ENCODE measurements around the gene DOK5. TPM values are rescaled to one million over a fixed set of nuclear protein-coding genes. Genes with fewer than 3 reads are reported as not detected.

DOK5 gene
- total and polyA plus RNA-seq, 2 of the 4 experiments (the other 2 are of a cell fraction), result 2.8 to 3.9 TPM

DNA sequence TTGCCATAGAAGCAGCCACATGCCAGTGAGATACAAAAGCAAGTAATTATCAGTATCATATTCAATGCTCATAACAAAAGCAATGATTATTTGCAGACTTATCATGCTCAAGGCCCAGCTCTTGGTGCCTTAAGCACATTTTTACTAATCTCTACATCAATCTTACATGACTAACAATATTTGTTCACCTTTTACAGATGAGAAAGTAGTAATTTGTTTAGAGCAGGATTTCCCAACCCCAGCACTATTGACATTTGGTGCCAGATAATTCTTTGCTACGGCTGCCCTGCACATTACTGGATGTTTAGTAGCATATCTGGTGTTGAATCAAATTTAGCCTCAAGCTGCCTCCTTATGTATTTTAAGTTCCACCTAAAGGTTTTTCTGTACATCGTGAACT is 19.0 kb upstream of the DOK5 start:
- no peak overlapping the region for H4K5ac ChIP-seq (ENCODE audit: low read depth, low read length)
- H2AFZ ChIP-seq (replicated peaks; ENCODE audit: low read length, poor library complexity), result no peak overlapping the region
- 86% methylated on average over 1 of the region's 2 CpGs; no CpG with 5 or more reads in 1 of the 2 experiments for WGBS, 2 experiments (ENCODE audit: extremely low coverage in 2 of 2, insufficient read length in 1 of 2)
- H3K4me3 ChIP-seq (ENCODE audit: insufficient read depth, low read depth, low read length), result no peak overlapping the region
- H3K9ac ChIP-seq (ENCODE audit: low read depth, low read length), result no peak overlapping the region
- no peaks in the 10 kb centered on the region for H3K79me1 ChIP-seq (ENCODE audit: low read depth in 1 of 2, low read length in 2 of 2)
- no peaks in the 10 kb centered on the region for H3K27me3 ChIP-seq (ENCODE audit: control insufficient read depth, insufficient read depth, low read length)
- H3K23ac ChIP-seq (ENCODE audit: low read depth, low read length), result no peak overlapping the region
- H3K14ac ChIP-seq (replicated peaks; ENCODE audit: low read depth, low read length), result no peak overlapping the region
- H3K9me3 ChIP-seq (ENCODE audit: control insufficient read depth, insufficient read depth, low read length), result no peaks in the 10 kb centered on the region
- no peak for DNase-seq
- H2AK9ac ChIP-seq (replicated peaks; ENCODE audit: low read depth, low read length, poor library complexity), result no peak overlapping the region
- ATAC-seq (ENCODE audit: low read depth), result no peak
- H3K4ac ChIP-seq (ENCODE audit: low read depth, low read length), result no peak overlapping the region
- H2BK20ac ChIP-seq (ENCODE audit: low read depth, low read length), result no peak overlapping the region
- H2BK120ac ChIP-seq (ENCODE audit: low read depth, low read length), result no peak overlapping the region
- in situ Hi-C loops (cut with MboI; ENCODE audit: low sequenced_read_pairs), result no loop called here
- H3K9me1 ChIP-seq (ENCODE audit: insufficient read depth, low read length), result no peaks in the 10 kb centered on the region
- no peaks in the 10 kb centered on the region for H3K4me1 ChIP-seq (ENCODE audit: control insufficient read depth, insufficient read depth, low read length)
- POLR2A ChIA-PET (ENCODE audit: unreplicated experiment), result no interaction called here
- intact Hi-C loops (cut with micrococcal nuclease), result no loop called here
- no peak overlapping the region for H4K91ac ChIP-seq (ENCODE audit: insufficient read depth, low read depth, low read length)
- no peak overlapping the region for H3K4me2 ChIP-seq (ENCODE audit: low read depth, low read length)
- H2AK5ac ChIP-seq (ENCODE audit: low read depth, low read length), result no peak overlapping the region
- H3K18ac ChIP-seq (ENCODE audit: low read depth, low read length), result no peak overlapping the region
- H3K27ac ChIP-seq (ENCODE audit: insufficient read depth, low read length), result no peak overlapping the region
- no peak overlapping the region for H2BK15ac ChIP-seq (ENCODE audit: low read depth, low read length)
- TF ChIP-seq, protein P1, sequence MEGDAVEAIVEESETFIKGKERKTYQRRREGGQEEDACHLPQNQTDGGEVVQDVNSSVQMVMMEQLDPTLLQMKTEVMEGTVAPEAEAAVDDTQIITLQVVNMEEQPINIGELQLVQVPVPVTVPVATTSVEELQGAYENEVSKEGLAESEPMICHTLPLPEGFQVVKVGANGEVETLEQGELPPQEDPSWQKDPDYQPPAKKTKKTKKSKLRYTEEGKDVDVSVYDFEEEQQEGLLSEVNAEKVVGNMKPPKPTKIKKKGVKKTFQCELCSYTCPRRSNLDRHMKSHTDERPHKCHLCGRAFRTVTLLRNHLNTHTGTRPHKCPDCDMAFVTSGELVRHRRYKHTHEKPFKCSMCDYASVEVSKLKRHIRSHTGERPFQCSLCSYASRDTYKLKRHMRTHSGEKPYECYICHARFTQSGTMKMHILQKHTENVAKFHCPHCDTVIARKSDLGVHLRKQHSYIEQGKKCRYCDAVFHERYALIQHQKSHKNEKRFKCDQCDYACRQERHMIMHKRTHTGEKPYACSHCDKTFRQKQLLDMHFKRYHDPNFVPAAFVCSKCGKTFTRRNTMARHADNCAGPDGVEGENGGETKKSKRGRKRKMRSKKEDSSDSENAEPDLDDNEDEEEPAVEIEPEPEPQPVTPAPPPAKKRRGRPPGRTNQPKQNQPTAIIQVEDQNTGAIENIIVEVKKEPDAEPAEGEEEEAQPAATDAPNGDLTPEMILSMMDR (conservative IDR thresholded peaks at IDR 0.05; ENCODE audit: low read depth, low read length), result no peak
- TF ChIP-seq POLR2A (IDR thresholded peaks at IDR 0.05; ENCODE audit: low read depth, low read length) (no peak), MAZ (IDR thresholded peaks at IDR 0.05; ENCODE audit: borderline replicate concordance, low read depth, low read length) (no peak), MXI1 (IDR thresholded peaks at IDR 0.05; ENCODE audit: borderline replicate concordance, low read depth, low read length) (no peak), RAD21 (IDR thresholded peaks at IDR 0.05; ENCODE audit: low read length) (no peak), BHLHE40 (IDR thresholded peaks at IDR 0.05; ENCODE audit: low read depth, low read length) (no peak), NFE2L2 (IDR thresholded peaks at IDR 0.05; ENCODE audit: low read depth, low read length) (no peak), RCOR1 (IDR thresholded peaks at IDR 0.05; ENCODE audit: insufficient replicate concordance, low read length) (no peak), RFX5 (IDR thresholded peaks at IDR 0.05; ENCODE audit: low read depth, low read length) (no peak), CHD1 (IDR thresholded peaks at IDR 0.05; ENCODE audit: low read depth, low read length) (no peak), CEBPB (IDR thresholded peaks at IDR 0.05; ENCODE audit: low read depth, low read length) (no peak), SMC3 (IDR thresholded peaks at IDR 0.05; ENCODE audit: low read depth, low read length) (no peak), FOS (IDR thresholded peaks at IDR 0.05; ENCODE audit: low read depth, low read length) (no peak), MAFK (IDR thresholded peaks at IDR 0.05; ENCODE audit: low read depth, low read length) (no peak)
- TF ChIP-seq, protein P2, sequence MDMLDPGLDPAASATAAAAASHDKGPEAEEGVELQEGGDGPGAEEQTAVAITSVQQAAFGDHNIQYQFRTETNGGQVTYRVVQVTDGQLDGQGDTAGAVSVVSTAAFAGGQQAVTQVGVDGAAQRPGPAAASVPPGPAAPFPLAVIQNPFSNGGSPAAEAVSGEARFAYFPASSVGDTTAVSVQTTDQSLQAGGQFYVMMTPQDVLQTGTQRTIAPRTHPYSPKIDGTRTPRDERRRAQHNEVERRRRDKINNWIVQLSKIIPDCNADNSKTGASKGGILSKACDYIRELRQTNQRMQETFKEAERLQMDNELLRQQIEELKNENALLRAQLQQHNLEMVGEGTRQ (IDR thresholded peaks at IDR 0.05; ENCODE audit: low read depth, low read length), result no peak
- TF ChIP-seq, protein P3, sequence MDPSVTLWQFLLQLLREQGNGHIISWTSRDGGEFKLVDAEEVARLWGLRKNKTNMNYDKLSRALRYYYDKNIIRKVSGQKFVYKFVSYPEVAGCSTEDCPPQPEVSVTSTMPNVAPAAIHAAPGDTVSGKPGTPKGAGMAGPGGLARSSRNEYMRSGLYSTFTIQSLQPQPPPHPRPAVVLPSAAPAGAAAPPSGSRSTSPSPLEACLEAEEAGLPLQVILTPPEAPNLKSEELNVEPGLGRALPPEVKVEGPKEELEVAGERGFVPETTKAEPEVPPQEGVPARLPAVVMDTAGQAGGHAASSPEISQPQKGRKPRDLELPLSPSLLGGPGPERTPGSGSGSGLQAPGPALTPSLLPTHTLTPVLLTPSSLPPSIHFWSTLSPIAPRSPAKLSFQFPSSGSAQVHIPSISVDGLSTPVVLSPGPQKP (IDR thresholded peaks at IDR 0.05; ENCODE audit: borderline replicate concordance, low read depth, low read length), result no peak
- H3K56ac ChIP-seq (ENCODE audit: extremely low read depth, insufficient read depth, low read length), result no peak overlapping the region
- dilution Hi-C loops (cut with HindIII; ENCODE audit: low sequenced_read_pairs, unreplicated experiment), result no loop called here
- no peak overlapping the region for H2BK5ac ChIP-seq (ENCODE audit: low read depth, low read length, poor library complexity, severe bottlenecking)
- no peaks in the 10 kb centered on the region for H4K20me1 ChIP-seq (ENCODE audit: insufficient read depth, low read length)
- no peaks in the 10 kb centered on the region for H3K36me3 ChIP-seq (ENCODE audit: control insufficient read depth, insufficient read depth, low read length)
- no peak overlapping the region for H4K8ac ChIP-seq (ENCODE audit: low read depth in 2 of 2, low read length in 2 of 2)
- CTCF ChIA-PET, result no interaction called here
- no TSS peak for BruUV-seq (replicated peaks)
